GM18499 (cell line): ENCODE results near the gene SLC25A13.

ENCODE experiments used
- ATAC-seq: cut with Tn5 transposase; IDR thresholded peaks from one replicate; pipeline ENCODE4 v1.9.1; 2021; ENCODE audit warnings: moderate number of reproducible peaks; ENCODE audit not compliant: insufficient read depth, unreplicated experiment

SLC25A13 gene

DNA sequence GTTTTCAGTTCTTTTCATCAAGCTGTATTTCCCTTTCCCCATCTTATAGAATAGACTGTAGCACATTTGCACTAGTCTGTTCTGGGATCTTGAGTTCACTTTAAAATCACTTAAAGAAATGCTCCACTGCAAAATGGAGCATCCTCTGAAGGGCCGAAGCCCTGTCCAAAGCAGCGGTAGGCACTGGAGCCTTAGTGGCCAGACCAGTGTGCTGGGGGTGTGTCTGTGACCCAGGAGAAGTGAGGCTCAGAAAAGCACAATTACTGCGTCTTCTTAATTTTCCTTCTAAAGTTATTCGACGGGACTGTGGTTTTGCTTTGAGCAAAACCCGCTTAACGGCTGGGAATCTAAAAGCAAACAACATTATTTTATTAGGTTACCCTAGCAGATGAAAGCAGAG lies 205.7 kb downstream of the SLC25A13 start:
- no peak for ATAC-seq

DNA sequence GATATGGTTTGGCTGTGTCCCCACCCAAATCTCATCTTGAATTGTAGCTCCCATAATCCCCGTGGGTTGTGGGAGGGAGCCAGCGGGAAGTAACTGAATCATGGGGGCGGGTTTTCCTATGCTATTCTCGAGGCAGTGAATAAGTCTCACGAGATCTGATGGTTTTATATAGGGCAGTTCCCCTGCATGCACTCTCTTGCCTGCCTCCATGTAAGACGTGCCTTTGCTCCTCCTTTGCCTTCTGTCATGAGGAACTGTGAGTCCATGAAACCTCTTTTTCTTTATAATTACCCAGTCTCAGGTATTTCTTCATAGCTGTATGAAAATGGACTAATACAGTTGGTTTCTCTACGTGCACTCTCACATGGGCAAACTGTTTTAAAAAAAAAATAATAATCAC lies 207.7 kb downstream of the SLC25A13 start:
- ATAC-seq = no peak

DNA sequence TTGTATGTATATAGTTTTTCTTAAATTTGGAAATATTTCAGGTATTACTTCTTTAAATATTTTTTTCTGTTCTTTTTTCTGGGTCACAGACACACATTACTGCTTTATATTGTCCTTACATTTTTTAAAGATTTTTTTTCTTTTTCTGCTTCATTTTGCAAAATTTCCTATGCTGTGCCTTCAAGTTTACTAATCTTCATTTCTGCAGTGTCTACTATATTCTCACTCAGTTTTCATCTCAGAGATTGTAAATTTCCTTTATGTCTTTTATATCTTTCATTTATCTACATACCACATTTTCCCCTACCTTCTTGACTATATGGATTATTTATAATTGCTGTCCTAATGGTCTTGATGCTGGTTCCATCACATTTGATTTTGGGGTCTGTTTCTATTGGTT lies 210.5 kb downstream of the SLC25A13 start:
- ATAC-seq = no peak

DNA sequence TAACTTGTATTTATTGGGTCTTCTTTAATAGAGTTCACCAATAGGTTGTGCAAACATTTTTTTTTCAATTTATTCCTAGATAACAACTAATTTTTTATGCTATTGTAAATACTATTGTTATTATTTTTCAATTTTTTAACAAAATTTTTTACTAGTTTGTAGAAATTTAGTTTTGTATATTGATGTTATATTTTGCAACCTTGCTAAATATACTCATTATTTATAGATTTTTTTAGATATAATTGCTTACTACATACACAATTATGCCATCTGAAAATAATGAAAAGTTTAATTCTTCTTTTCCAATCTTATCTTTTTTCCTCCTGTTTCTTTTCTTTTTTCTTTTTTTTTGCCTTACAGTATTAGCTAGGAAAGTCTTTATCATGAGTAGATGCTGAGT lies 216.9 kb downstream of the SLC25A13 start:
- ATAC-seq = no peak

- ATAC-seq = no peak
Observed at GRCh38 chr7:96102096-96102811, 219.6 kb downstream of the SLC25A13 start.

GRCh38 chr7:96100737-96101136 lies 221.2 kb downstream of the SLC25A13 start:
- no peak for ATAC-seq

GRCh38 chr7:96097835-96098234 lies 224.1 kb downstream of the SLC25A13 start:
- ATAC-seq = no peak

- no peak for ATAC-seq
Observed at GRCh38 chr7:96093435-96093834, 228.5 kb downstream of the SLC25A13 start.

- ATAC-seq = no peak
Observed at GRCh38 chr7:96090756-96091155, 231.1 kb downstream of the SLC25A13 start.

DNA sequence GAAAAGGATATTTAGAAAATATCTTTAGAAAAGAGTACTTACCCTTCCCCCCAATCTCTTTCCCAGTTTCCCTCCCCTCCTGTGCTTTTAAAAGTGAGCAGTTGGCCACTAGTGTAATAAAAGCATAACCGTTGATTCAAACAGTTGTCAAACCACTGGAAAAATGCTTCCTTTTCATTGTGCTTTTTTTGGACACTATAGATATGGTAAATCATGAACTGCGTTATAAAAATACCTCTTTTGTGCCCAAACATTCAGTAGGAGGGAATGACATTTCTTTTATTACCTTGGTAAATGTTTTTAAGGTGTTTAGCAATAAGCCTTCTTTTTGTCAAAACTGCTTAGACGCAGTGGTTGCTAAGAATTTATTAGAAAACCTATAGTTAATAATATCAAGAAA lies 232.4 kb downstream of the SLC25A13 start:
- no peak for ATAC-seq

DNA sequence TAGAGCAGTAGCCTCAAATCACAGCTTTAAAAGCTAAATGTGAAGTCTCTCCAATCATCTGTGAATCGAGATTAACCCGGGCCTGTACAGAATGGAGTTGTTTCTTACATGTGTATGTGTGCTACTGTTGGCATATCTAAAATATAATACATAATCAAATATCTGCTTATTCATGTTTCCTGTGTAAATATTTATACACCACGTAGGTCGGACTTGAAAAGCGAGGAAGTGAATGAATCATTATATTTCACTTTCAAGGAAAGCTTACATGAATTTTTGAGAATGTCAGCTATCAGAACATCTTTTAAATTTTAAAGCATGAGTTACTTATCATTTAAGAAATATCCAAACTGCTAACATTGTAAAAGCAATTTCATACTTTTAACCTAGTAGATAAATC lies 233.3 kb downstream of the SLC25A13 start:
- ATAC-seq = no peak

DNA sequence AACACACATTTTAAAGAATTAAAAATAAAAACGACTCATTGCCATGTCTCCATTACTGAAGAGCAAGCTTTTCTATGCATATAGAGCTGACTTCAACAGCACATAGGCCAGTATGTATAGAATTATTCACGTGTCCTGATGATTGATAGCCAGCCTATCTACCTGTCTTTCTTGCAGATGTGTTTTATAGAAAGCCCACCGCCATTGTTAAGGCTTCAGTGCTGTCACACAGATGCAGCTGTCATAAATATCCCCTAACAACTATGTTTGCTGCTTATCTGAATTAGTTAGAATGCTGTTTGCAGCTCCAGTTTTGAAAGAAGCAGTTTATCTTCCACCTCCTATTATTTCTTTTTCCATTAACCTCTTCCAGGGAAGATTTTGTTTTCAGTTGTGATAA lies 235.9 kb downstream of the SLC25A13 start:
- ATAC-seq = no peak

- no peak for ATAC-seq
Observed at GRCh38 chr7:96084881-96085553, 236.9 kb downstream of the SLC25A13 start.

DNA sequence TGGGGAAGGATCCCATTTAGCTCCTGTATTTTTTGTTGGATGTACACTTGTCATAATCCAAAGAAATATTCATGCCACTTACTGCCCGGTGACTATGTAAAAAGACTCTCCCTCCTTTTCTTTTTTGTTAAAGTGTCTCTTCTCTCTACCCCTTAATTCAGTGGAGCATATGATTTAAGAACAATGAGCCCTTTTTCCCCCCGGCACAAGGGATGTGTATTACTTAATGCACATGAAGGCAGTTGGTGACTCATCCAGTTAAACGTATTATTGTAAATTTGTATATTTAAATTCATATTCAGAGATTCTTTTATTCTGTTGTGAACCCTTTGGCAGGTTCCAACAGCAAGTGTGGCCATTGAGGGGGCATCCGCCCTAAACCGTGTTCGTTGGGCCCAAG lies 241.9 kb downstream of the SLC25A13 start:
- ATAC-seq = no peak

- no peak for ATAC-seq
Observed at GRCh38 chr7:96076350-96076707, 245.6 kb downstream of the SLC25A13 start.

DNA sequence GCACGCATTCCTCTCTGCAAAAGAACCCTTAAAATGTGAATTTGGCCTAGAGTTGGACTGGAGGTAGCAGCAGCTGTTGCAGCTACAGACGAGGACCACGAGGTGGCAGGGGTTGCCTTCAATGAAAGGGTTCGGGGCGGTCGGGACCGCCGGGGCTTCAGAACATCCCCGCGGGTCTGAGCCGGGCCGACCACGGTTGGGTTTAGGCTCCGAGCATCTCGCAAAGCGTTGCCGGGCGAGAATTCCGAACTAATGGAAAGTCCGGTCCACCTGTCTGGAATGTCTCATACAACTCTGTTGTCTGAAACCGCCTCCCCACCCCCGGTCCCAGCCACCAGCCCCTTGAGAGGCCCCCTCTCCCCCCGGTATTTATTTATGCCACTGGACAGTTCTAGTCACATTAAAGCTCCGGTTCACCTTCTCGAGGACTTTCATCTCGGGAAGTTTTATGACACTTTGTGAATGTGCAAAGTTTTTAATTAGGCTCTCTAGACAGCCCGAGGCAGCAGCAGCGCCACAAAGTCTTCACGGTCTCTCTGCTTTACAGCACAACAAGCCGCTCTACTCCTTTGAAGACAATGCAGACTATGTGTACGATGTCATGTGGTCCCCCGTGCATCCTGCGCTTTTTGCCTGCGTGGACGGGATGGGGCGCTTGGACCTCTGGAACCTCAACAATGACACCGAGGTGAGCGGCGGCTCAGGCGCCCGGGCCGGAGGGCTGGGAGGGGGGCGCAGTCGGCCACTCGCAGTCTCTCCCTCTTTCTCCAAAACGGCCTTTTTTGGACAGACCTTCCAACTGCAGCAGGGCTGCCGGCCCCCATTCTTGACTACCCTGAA lies 246.2 kb downstream of the SLC25A13 start:
- ATAC-seq = peak; percentile 70

- ATAC-seq = no peak
Observed at GRCh38 chr7:96074871-96075270, 247.0 kb downstream of the SLC25A13 start.
